Mammary microvascular endothelial cell (primary cell): Measurements from ENCODE around the gene GMPPA. TPM values are rescaled to one million over a fixed set of nuclear protein-coding genes. Genes with fewer than 3 reads are reported as not detected.

Experiments
- total RNA-seq: library from RNA; depleted of rRNA; stranded (reverse); fragments of >200 nt; gene quantifications from 2 replicates; pipeline ENCODE4 v1.2.3, GENCODE V29; 2015

GMPPA gene
- total RNA-seq = 35.7 and 45.9 TPM in 2 replicates

GRCh38 chr2:219498280-219499057, at the start of gene GMPPA:
GMPPA (plus strand) TSS chr2:219498891; CDS start chr2:219499976, 1,085 bp downstream.

GRCh38 chr2:219514196-219514761, 15.6 kb downstream of the GMPPA start, which contains the start of gene ASIC4:
ASIC4 (plus strand) TSS chr2:219514482; CDS start chr2:219514725, 243 bp downstream.

GRCh38 chr2:219543596-219544358, 45.1 kb downstream of the GMPPA start, which contains the start of the genes CHPF and TMEM198:
CHPF (minus strand) TSS chr2:219543809; CDS start chr2:219543538, 271 bp downstream.
TMEM198 (plus strand) TSS chr2:219544028; CDS start chr2:219544728, 700 bp downstream.

Other genes with a start within 250 kb of the GMPPA start
- gene TUBA4B, start 245.6 kb upstream of the GMPPA start, total RNA-seq = not detected in 2 replicates
- 13.6 and 22.3 TPM in 2 replicates for gene TUBA4A, start 245.0 kb upstream of the GMPPA start, total RNA-seq
- gene DNAJB2, start 219.5 kb upstream of the GMPPA start, total RNA-seq = 11.6 and 17.8 TPM in 2 replicates
- gene PTPRN, start 189.5 kb upstream of the GMPPA start, total RNA-seq = not detected in 2 replicates
- not detected in 2 replicates for gene RESP18, start 166.1 kb upstream of the GMPPA start, total RNA-seq
- 46.8 and 54.5 TPM in 2 replicates for gene DNPEP, start 111.0 kb upstream of the GMPPA start, total RNA-seq
- not detected in 2 replicates for gene DES, start 80.5 kb upstream of the GMPPA start, total RNA-seq
- gene SPEG, start 64.0 kb upstream of the GMPPA start, total RNA-seq = 0.05 TPM in 1 of 2 replicates, not detected in the other
- gene ASIC4, start 15.6 kb downstream of the GMPPA start, total RNA-seq = not detected in 2 replicates
- 0.27 and 0.44 TPM in 2 replicates for gene CHPF, start 44.9 kb downstream of the GMPPA start, total RNA-seq
- not detected in 2 replicates for gene TMEM198, start 45.1 kb downstream of the GMPPA start, total RNA-seq
- 2.2 and 2.8 TPM in 2 replicates for gene OBSL1, start 72.6 kb downstream of the GMPPA start, total RNA-seq
- not detected in 2 replicates for gene INHA, start 73.4 kb downstream of the GMPPA start, total RNA-seq
- gene STK11IP, start 99.0 kb downstream of the GMPPA start, total RNA-seq = 11.6 and 16.8 TPM in 2 replicates
- not detected in 2 replicates for gene SLC4A3, start 128.7 kb downstream of the GMPPA start, total RNA-seq